A549 (cell line): ENCODE data around the gene OPRL1. TPM values are rescaled to one million over a fixed set of nuclear protein-coding genes. Genes with fewer than 3 reads are reported as not detected.

ENCODE experiments used
- ATAC-seq, 2 experiments: fragments of 200-7000 bp in 1 of 2; fragments of >200 bp in 1 of 2; cut with Nextera tagmentation in 1 of 2; cut with Tn5 transposase in 1 of 2; 3 replicates each; pipeline versions ENCODE4 v1.8.0 to v1.9.1; 2018 to 2020; ENCODE audit warnings: mild to moderate bottlenecking in 1 of 2, moderate library complexity in 1 of 2
- CTCF ChIA-PET: fragments of 300-600 bp; sonication (Branson Sonifier 250); formaldehyde crosslinking; extraction: SDS; loops from one replicate; lab custom pipeline; 2021; ENCODE audit warnings: antibody characterized with exemption, inconsistent platforms; lab: Yijun Ruan, JAX
- POLR2A ChIA-PET: fragments of 350-600 bp; formaldehyde crosslinking; extraction: SDS; loops from one replicate; lab custom pipeline; 2021; ENCODE audit warnings: antibody characterized with exemption, inconsistent platforms; lab: Yijun Ruan, JAX
- DNase-seq, 2 experiments: peaks; one replicate each; pipeline versions ENCODE4 v3.0.0 to v3.0.0-alpha.2; 2011 to 2016; ENCODE audit warnings: low read depth in 1 of 2, low spot score in 1 of 2
- FAIRE-seq: peaks from 2 replicates; lab custom pipeline; 2011; peaks lifted over from hg19 to GRCh38; lab: Jason Lieb, UNC
- H3K27ac ChIP-seq, 2 experiments: fragments of >200 bp; sonication (Bioruptor Twin); formaldehyde crosslinking; 3 replicates each; pipeline ENCODE4 v1.5.1; 2016 to 2017
- H3K4me1 ChIP-seq: fragments of >200 bp; sonication (Bioruptor Twin); formaldehyde crosslinking; 3 replicates; pipeline ENCODE4 v1.6.1; 2016
- H3K4me2 ChIP-seq: fragments of >200 bp; sonication (Bioruptor Twin); formaldehyde crosslinking; 3 replicates; pipeline ENCODE4 v1.6.1; 2016
- H3K4me3 ChIP-seq: fragments of >200 bp; sonication (Bioruptor Twin); formaldehyde crosslinking; 3 replicates; pipeline ENCODE4 v1.5.1; 2016
- H3K9me3 ChIP-seq: fragments of >200 bp; sonication (Bioruptor Twin); formaldehyde crosslinking; 3 replicates; pipeline ENCODE4 v1.6.1; 2016
- BCL3 ChIP-seq: fragments of >200 bp; sonication (Bioruptor Twin); formaldehyde crosslinking; IDR thresholded peaks from 3 replicates; pipeline ENCODE4 v1.6.1; 2016
- CBX2 ChIP-seq: fragments of 200-600 bp; sonication (generic); IDR thresholded peaks from 2 replicates; pipeline ENCODE4 v1.6.1; 2016; ENCODE audit warnings: low read depth, mild to moderate bottlenecking, borderline replicate concordance
- E2F6 ChIP-seq: IDR thresholded peaks from 2 replicates; pipeline ENCODE4 v1.6.1; 2012; ENCODE audit warnings: low read depth, borderline replicate concordance
- EHMT2 ChIP-seq: fragments of 200-600 bp; sonication (generic); IDR thresholded peaks from 2 replicates; pipeline ENCODE4 v1.6.1; 2016; ENCODE audit warnings: antibody characterized with exemption, low read depth, mild to moderate bottlenecking, moderate library complexity
- HEYL ChIP-seq: fragments of 250-450 bp; sonication (Bioruptor Pico); IDR thresholded peaks from 2 replicates; pipeline ENCODE4 v1.8.0; 2021; ENCODE audit warnings: mild to moderate bottlenecking, moderate library complexity
- HOXB5 ChIP-seq: fragments of 250-450 bp; sonication (Bioruptor Pico); IDR thresholded peaks from 2 replicates; pipeline ENCODE4 v1.5.0; 2020; ENCODE audit warnings: mild to moderate bottlenecking, moderate library complexity
- JUN ChIP-seq, 2 experiments: fragments of >200 bp; sonication (Bioruptor Twin); formaldehyde crosslinking; IDR thresholded peaks; 2 replicates in 1 of 2; 3 replicates in 1 of 2; pipeline ENCODE4 v1.6.1; 2016 to 2017
- JUNB ChIP-seq: fragments of >200 bp; sonication (Bioruptor Twin); formaldehyde crosslinking; IDR thresholded peaks from 2 replicates; pipeline ENCODE4 v1.6.1; 2016
- KDM5A ChIP-seq: fragments of 200-600 bp; sonication (generic); IDR thresholded peaks from 2 replicates; pipeline ENCODE4 v1.6.1; 2016; ENCODE audit warnings: antibody characterized with exemption, mild to moderate bottlenecking
- NR3C1 ChIP-seq: fragments of >200 bp; sonication (Bioruptor Twin); formaldehyde crosslinking; IDR thresholded peaks from 3 replicates; pipeline ENCODE4 v1.6.1; 2017
- PBX3 ChIP-seq: IDR thresholded peaks from 2 replicates; pipeline ENCODE4 v1.6.1; 2012
- RAD21 ChIP-seq, 2 experiments: fragments of >200 bp in 1 of 2; sonication (Bioruptor Twin) in 1 of 2; formaldehyde crosslinking in 1 of 2; IDR thresholded peaks in 1 of 2; conservative IDR thresholded peaks in 1 of 2; 2 replicates in 1 of 2; 3 replicates in 1 of 2; pipeline ENCODE4 v1.6.1; 2012 to 2018; ENCODE audit warnings: inconsistent platforms in 1 of 2
- RFX5 ChIP-seq: fragments of 450-650 bp; IDR thresholded peaks from 2 replicates; pipeline ENCODE4 v1.7.1; 2014; ENCODE audit warnings: antibody characterized with exemption, mild to moderate bottlenecking, moderate library complexity
- RNF2 ChIP-seq: fragments of 200-600 bp; sonication (generic); IDR thresholded peaks from 2 replicates; pipeline ENCODE4 v1.6.1; 2016; ENCODE audit warnings: low read depth, mild to moderate bottlenecking, antibody characterized with exemption, moderate library complexity, borderline replicate concordance
- SMC3 ChIP-seq: fragments of >200 bp; sonication (Bioruptor Twin); formaldehyde crosslinking; IDR thresholded peaks from 3 replicates; pipeline ENCODE4 v1.6.1; 2018; ENCODE audit warnings: inconsistent platforms
- SREBF2 ChIP-seq: fragments of 450-650 bp; IDR thresholded peaks from 2 replicates; pipeline ENCODE4 v1.6.1; 2014; ENCODE audit warnings: mild to moderate bottlenecking, moderate library complexity
- TFCP2L1 ChIP-seq: fragments of 250-450 bp; sonication (Bioruptor Pico); IDR thresholded peaks from 2 replicates; pipeline ENCODE4 v1.5.0; 2021; ENCODE audit warnings: mild to moderate bottlenecking
- ZSCAN20 ChIP-seq: fragments of 250-450 bp; sonication (Bioruptor Pico); IDR thresholded peaks from 2 replicates; pipeline ENCODE4 v1.8.0; 2022; ENCODE audit warnings: mild to moderate bottlenecking, moderate library complexity
- WGBS: methylation state at CpG from one replicate; pipeline ENCODE4 v1.1.6; 2017; ENCODE audit errors: missing lambda C conversion rate; 5-methylcytosine and 5-hydroxymethylcytosine counted together
- polyA plus RNA-seq, 4 experiments: library from polyadenylated mRNA; depleted of rRNA in 3 of 4; stranded (reverse); fragments of >200 nt; fragmentation: RNase III in 1 of 4; extraction: RNeasy Plus Mini Kit Qiagen cat#74134 plus additional on column Dnase treatment in 1 of 4; gene quantifications; 2 replicates in 3 of 4; 3 replicates in 1 of 4; pipeline ENCODE4 v1.2.3, GENCODE V29; 2011 to 2017
- TF ChIP-seq, protein P1 (sequence below): fragments of 150-350 bp; IDR thresholded peaks from 2 replicates; pipeline ENCODE4 v1.6.1; 2014; ENCODE audit warnings: low read depth, mild to moderate bottlenecking, low read length

OPRL1 gene
- polyA plus RNA-seq, 2 of the 4 experiments (the other 2 are of a cell fraction): 0.54 to 1.2 TPM

DNA sequence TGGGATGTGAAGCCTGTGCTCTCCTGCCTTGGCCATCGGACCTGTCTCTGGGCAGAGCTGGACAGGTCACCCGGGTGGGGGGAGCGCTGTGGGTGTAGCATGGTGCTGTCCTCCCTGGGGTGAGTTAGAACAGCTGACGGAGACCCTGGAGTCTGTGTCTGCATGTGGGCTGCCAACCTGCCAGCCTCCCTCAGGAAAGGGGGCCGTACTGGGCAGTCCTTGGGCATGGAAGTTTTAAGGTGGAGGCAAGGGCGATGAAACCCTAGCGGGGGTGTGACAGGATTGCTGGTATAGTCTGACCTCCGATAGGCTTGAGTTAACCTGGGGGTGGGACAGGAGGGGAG lies 32.9 kb upstream of the OPRL1 start:
- Histone ChIP-seq H3K4me2 (no peak overlapping the region), H3K4me3 (no peak overlapping the region), H3K9me3 (no peaks in the 10 kb centered on the region), H3K4me1 (peaks cover 40% of the 10 kb centered on the region), H3K27ac (no peak overlapping the region)
- ChIA-PET CTCF (interaction anchor here (1.0 to 1.6 kb wide), 4 partner anchors 9 to 74 kb away, joined by 3 to 6 read pairs (median 4); no protein-coding TSS in a partner anchor), POLR2A (no interaction called here)
- no peak for DNase-seq
- ATAC-seq: no peak
- TF ChIP-seq, protein P1, sequence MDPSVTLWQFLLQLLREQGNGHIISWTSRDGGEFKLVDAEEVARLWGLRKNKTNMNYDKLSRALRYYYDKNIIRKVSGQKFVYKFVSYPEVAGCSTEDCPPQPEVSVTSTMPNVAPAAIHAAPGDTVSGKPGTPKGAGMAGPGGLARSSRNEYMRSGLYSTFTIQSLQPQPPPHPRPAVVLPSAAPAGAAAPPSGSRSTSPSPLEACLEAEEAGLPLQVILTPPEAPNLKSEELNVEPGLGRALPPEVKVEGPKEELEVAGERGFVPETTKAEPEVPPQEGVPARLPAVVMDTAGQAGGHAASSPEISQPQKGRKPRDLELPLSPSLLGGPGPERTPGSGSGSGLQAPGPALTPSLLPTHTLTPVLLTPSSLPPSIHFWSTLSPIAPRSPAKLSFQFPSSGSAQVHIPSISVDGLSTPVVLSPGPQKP: no peak
- TF ChIP-seq RNF2 (no peak), CBX2 (no peak), RAD21 (conservative IDR thresholded peaks at IDR 0.05 in 1 of 2, IDR thresholded peaks at IDR 0.05 in 1 of 2) (no peak), E2F6 (no peak), JUNB (no peak), TFCP2L1 (CRISPR knock-in tag) (no peak), PBX3 (no peak), HEYL (no peak), ZSCAN20 (CRISPR knock-in tag) (no peak), NR3C1 (no peak)
- FAIRE-seq: no peak
- WGBS: 100% methylated on average over 6 of the region's 8 CpGs

DNA sequence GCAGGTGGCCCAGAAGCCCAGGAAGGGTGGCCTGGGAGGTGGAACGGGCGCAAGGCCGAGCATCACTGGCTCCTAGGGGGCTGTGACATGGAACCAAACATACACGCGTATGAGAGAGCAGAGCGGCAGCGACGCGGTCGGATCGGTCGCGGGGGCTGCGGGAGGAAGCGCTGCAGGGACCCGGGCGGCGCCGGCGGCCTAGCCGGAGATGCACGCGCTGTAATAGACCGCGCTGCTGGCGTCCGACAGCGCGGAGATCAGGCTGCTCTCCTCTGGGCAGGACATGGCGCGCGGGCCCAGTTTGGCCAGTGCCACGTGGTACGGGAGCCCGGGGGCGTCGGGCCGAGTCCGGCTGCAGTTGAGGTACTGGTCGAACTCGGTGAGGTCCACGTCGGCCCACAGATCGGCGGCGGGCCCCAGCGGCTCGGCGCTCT lies 31.9 kb upstream of the OPRL1 start:
- Histone ChIP-seq H3K4me1 (peaks cover 40% of the 10 kb centered on the region), H3K4me2 (no peak overlapping the region), H3K4me3 (no peak overlapping the region), H3K27ac (no peak overlapping the region), H3K9me3 (no peaks in the 10 kb centered on the region)
- POLR2A ChIA-PET: no interaction called here
- DNase-seq (no peak), FAIRE-seq (no peak), ATAC-seq (no peak)
- TF ChIP-seq BCL3 (no peak), RFX5 (no peak), KDM5A (no peak), EHMT2 (no peak), E2F6 (no peak), SMC3 (no peak), HOXB5 (CRISPR knock-in tag) (no peak), JUN (IDR thresholded peaks at IDR 0.05) (no peak), RAD21 (conservative IDR thresholded peaks at IDR 0.05 in 1 of 2, IDR thresholded peaks at IDR 0.05 in 1 of 2) (no peak), SREBF2 (no peak)
- WGBS: 94% methylated on average over 39 of the region's 49 CpGs
- CTCF ChIA-PET: interaction anchor here (0.5 to 1.8 kb wide), 6 partner anchors 9 to 363 kb away, joined by 3 to 6 read pairs (median 4); no protein-coding TSS in a partner anchor
